MM.1S (cell line): ENCODE results near the gene MAPKAPK5.
"Not testable (repeated sequence)": the region's sequence is repeated elsewhere in the genome, so short reads cannot be mapped to it uniquely, and the experiment has no call there.

Source experiments
- DNase-seq: peaks from one replicate; pipeline ENCODE4 v3.0.0-alpha.2; 2015
- H2AFZ ChIP-seq: fragments of 300-600 bp; sonication (generic); 2 replicates; pipeline ENCODE4 v1.6.0; 2016; ENCODE audit warnings: antibody characterized with exemption, low read length
- H3F3A ChIP-seq: fragments of 300-600 bp; sonication (generic); 2 replicates; pipeline ENCODE4 v1.6.1; 2016; ENCODE audit warnings: mild to moderate bottlenecking, antibody characterized with exemption, low read length, moderate library complexity, mixed read lengths; ENCODE audit not compliant: insufficient read depth
- H3K27ac ChIP-seq: fragments of 300-600 bp; sonication (generic); 2 replicates; pipeline ENCODE4 v1.5.1; 2016; ENCODE audit warnings: mild to moderate bottlenecking, low read length
- H3K27me3 ChIP-seq: fragments of 300-600 bp; sonication (generic); replicated peaks from 2 replicates; pipeline ENCODE4 v1.6.0; 2016; ENCODE audit warnings: low read length; ENCODE audit not compliant: insufficient read depth
- H3K36me3 ChIP-seq: fragments of 300-600 bp; sonication (generic); replicated peaks from 2 replicates; pipeline ENCODE4 v1.6.1; 2016; ENCODE audit warnings: mild to moderate bottlenecking, low read length, mixed read lengths; ENCODE audit not compliant: insufficient read depth
- H3K4me1 ChIP-seq: fragments of 300-600 bp; sonication (generic); 2 replicates; pipeline ENCODE4 v1.6.1; 2016; ENCODE audit warnings: low read length, mixed read lengths
- H3K4me2 ChIP-seq: fragments of 300-600 bp; sonication (generic); 2 replicates; pipeline ENCODE4 v1.6.0; 2016; ENCODE audit warnings: low read depth, low read length
- H3K4me3 ChIP-seq: fragments of 300-600 bp; sonication (generic); 2 replicates; pipeline ENCODE4 v1.5.1; 2016; ENCODE audit warnings: low read length, mixed read lengths
- H3K79me2 ChIP-seq: fragments of 300-600 bp; sonication (generic); 2 replicates; pipeline ENCODE4 v1.6.1; 2016; ENCODE audit warnings: mixed run types, low read length, mixed read lengths
- H3K9ac ChIP-seq: fragments of 300-600 bp; sonication (generic); 2 replicates; pipeline ENCODE4 v1.6.1; 2016; ENCODE audit warnings: low read length, mixed read lengths
- H3K9me2 ChIP-seq: fragments of 300-600 bp; sonication (generic); replicated peaks from 2 replicates; pipeline ENCODE4 v1.6.1; 2016; ENCODE audit warnings: mild to moderate bottlenecking, low read length, mixed read lengths; ENCODE audit not compliant: insufficient read depth
- H3K9me3 ChIP-seq: fragments of 300-600 bp; sonication (generic); replicated peaks from 2 replicates; pipeline ENCODE4 v1.6.1; 2016; ENCODE audit warnings: mild to moderate bottlenecking, low read length, mixed read lengths; ENCODE audit not compliant: insufficient read depth
- H4K20me1 ChIP-seq: fragments of 300-600 bp; sonication (generic); 2 replicates; pipeline ENCODE4 v1.6.1; 2016; ENCODE audit warnings: mild to moderate bottlenecking, low read length, moderate library complexity, mixed read lengths; ENCODE audit not compliant: insufficient read depth
- EZH2 ChIP-seq: fragments of 300-600 bp; sonication (generic); optimal IDR thresholded peaks from 2 replicates; pipeline ENCODE3; 2017; ENCODE audit warnings: low read depth, mild to moderate bottlenecking, antibody characterized with exemption, low read length, mixed read lengths
- EZH2phosphoT487 ChIP-seq: fragments of 300-600 bp; sonication (generic); IDR thresholded peaks from 2 replicates; pipeline ENCODE4 v1.6.1; 2018; ENCODE audit warnings: antibody characterized with exemption, low read length
- TF ChIP-seq, protein P1 (sequence below): fragments of 300-600 bp; sonication (generic); IDR thresholded peaks from 2 replicates; pipeline ENCODE4 v1.5.1; 2016; ENCODE audit warnings: antibody characterized with exemption, low read length, mixed read lengths

MAPKAPK5 gene

DNA sequence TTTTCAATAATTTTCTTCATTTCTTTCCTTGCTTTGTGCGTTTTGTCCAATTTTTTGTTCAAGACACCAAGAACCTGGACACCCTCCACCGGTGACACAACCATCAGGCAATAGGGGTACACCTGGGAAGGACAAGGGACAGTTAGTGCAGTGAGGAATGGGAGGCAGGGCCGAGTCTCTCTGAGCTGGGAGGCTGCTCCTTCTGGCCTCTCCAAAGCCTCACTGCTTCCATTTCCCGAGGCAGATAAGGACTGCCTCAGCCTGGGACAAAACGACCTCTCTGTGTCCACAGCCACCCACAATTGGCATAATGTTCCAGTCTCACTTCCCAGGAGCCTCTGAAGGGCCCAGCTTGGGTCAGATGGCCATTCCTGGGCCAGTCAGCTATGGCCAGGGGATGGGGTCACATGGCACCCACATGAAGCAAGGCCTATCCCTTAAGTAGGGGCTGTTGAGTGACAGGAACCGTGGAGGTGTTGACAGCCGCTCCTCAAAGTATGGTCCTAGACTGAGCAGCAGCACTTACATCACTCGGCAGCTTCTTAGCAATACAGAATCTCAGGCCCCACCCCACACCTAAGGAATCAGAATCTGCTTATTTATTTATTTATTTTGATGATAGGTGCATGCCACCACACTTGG, 13.6 kb upstream of the MAPKAPK5 start:
- Histone ChIP-seq H3K79me2 (no peaks in the 10 kb centered on the region), H3K4me3 (no peak overlapping the region), H3K36me3 (no peaks in the 10 kb centered on the region), H3K27me3 (no peaks in the 10 kb centered on the region), H3K4me2 (no peak overlapping the region), H3K27ac (no peak overlapping the region), H2AFZ (no peak overlapping the region), H3K9me2 (no peaks in the 10 kb centered on the region), H3K4me1 (no peaks in the 10 kb centered on the region), H3F3A (no peaks in the 10 kb centered on the region), H3K9me3 (no peaks in the 10 kb centered on the region), H3K9ac (no peak overlapping the region), H4K20me1 (no peaks in the 10 kb centered on the region)
- no peak for DNase-seq
- TF ChIP-seq, protein P1, sequence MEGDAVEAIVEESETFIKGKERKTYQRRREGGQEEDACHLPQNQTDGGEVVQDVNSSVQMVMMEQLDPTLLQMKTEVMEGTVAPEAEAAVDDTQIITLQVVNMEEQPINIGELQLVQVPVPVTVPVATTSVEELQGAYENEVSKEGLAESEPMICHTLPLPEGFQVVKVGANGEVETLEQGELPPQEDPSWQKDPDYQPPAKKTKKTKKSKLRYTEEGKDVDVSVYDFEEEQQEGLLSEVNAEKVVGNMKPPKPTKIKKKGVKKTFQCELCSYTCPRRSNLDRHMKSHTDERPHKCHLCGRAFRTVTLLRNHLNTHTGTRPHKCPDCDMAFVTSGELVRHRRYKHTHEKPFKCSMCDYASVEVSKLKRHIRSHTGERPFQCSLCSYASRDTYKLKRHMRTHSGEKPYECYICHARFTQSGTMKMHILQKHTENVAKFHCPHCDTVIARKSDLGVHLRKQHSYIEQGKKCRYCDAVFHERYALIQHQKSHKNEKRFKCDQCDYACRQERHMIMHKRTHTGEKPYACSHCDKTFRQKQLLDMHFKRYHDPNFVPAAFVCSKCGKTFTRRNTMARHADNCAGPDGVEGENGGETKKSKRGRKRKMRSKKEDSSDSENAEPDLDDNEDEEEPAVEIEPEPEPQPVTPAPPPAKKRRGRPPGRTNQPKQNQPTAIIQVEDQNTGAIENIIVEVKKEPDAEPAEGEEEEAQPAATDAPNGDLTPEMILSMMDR = no peak
- TF ChIP-seq EZH2 (no peak), EZH2phosphoT487 (no peak)

DNA sequence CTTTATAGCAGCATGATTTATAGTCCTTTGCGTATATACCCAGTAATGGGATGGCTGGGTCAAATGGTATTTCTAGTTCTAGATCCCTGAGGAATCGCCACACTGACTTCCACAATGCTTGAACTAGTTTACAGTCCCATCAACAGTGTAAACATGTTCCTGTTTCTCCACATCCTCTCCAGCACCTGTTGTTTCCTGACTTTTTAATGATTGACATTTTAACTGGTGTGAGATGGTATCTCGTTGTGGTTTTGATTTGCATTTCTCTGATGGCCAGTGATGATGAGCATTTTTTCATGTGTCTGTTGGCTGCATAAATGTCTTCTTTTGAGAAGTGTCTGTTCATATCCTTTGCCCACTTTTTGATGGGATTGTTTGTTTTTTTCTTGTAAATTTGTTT, 12.4 kb upstream of the MAPKAPK5 start:
- DNase-seq, H3K27ac ChIP-seq, H3K4me1 ChIP-seq, H3K4me2 ChIP-seq, H3K79me2 ChIP-seq, H3K27me3 ChIP-seq, H3K9me3 ChIP-seq, H3K9me2 ChIP-seq, H2AFZ ChIP-seq, H3F3A ChIP-seq, H3K4me3 ChIP-seq, H4K20me1 ChIP-seq, H3K9ac ChIP-seq, H3K36me3 ChIP-seq: not testable (repeated sequence)

DNA sequence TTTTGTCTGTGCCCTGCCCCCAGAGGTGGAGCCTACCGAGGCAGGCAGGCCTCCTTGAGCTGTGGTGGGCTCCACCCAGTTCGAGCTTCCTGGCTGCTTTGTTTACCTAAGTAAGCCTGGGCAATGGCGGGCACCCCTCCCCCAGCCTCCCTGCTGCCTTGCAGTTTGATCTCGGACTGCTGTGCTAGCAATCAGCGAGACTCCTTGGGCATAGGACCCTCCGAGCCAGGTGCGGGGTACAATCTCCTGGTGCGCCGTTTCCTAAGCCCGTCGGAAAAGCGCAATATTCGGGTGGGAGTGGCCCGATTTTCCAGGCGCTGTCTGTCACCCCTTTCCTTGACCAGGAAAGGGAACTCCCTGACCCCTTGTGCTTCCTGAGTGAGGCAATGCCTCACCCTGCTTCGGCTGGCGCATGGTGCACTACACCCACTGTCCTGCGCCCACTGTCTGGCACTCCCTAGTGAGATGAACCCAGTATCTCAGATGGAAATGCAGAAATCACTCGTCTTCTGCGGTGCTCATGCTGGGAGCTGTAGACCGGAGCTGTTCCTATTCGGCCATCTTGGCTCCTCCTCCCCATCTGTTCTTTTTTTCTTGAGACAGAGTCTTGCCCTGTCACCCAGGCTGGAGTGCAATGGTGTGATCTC, 7.2 kb upstream of the MAPKAPK5 start:
- not testable (repeated sequence) for H3K9me2 ChIP-seq, H3K4me3 ChIP-seq, H3K9ac ChIP-seq, H3K27me3 ChIP-seq, DNase-seq, H3K36me3 ChIP-seq, H3K79me2 ChIP-seq, H3F3A ChIP-seq, H2AFZ ChIP-seq, H3K4me2 ChIP-seq, H3K27ac ChIP-seq, H4K20me1 ChIP-seq, H3K9me3 ChIP-seq, H3K4me1 ChIP-seq

DNA sequence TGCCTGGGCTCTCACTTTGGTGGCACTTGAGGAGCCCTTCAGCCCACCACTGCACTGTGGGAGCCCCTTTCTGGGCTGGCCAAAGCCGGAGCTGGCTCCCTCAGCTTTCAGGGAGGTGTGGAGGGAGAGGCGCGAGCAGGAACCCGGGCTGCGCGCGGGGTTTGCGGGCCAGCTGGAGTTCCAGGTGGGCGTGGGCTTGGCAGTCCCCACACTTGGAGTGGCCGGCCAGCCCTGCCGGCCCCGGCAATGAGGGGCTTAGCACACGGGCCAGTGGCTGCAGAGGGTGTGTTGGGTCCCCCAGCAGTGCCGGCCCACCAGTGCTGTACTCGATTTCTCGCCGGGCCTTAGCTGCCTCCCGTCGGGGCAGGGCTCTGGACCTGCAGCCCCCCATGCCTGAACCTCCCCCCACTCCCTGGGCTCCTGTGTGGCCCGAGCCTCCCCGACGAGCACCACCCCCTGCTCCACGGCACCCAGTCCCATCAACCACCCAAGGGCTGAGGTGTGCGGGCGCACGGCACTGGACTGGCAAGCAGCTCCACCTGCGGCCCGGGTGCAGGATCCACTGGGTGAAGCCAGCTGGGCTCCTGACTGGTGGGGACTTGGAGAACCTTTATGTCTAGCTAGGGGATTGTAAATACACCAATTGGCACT, 6.4 kb upstream of the MAPKAPK5 start:
- not testable (repeated sequence) for H3K79me2 ChIP-seq, H3K4me2 ChIP-seq, H3K4me1 ChIP-seq, H3K36me3 ChIP-seq, H3F3A ChIP-seq, H3K27me3 ChIP-seq, DNase-seq, H3K9me2 ChIP-seq, H3K4me3 ChIP-seq, H3K9me3 ChIP-seq, H2AFZ ChIP-seq, H4K20me1 ChIP-seq, H3K9ac ChIP-seq, H3K27ac ChIP-seq
